NCI-H460 (cell line): ENCODE results near the gene TRIM28. TPM values are rescaled to one million over a fixed set of nuclear protein-coding genes. Genes with fewer than 3 reads are reported as not detected.
"Not testable (repeated sequence)": the region's sequence is repeated elsewhere in the genome, so short reads cannot be mapped to it uniquely, and the experiment has no call there.

Experiments
- DNase-seq: peaks from one replicate; pipeline ENCODE4 v3.0.0-alpha.2; 2016; ENCODE audit warnings: low read depth; ENCODE audit errors: extremely low read depth
- small RNA-seq, 2 experiments: library from RNA; depleted of rRNA; stranded (forward); fragments of <200 nt; gene quantifications; one replicate each; pipeline ENCODE3, GENCODE V24; 2014
- total RNA-seq: library from RNA; depleted of rRNA; stranded (reverse); fragments of >200 nt; shearing (Covaris generic); gene quantifications from 2 replicates; pipeline ENCODE4 v1.2.3, GENCODE V29; 2014; rRNA removed

The TRIM28 gene
- total RNA-seq, 1 experiment from 2014 or later: 252 TPM

- DNase-seq: peak; percentile 99
Observed at GRCh38 chr19:58572818-58573657, 29.2 kb downstream of the TRIM28 start, which contains the start of gene MZF1. MZF1 (minus strand) TSS chr19:58573335; CDS start chr19:58571389, 1,946 bp downstream.

GRCh38 chr19:58573658-58574164 is 29.8 kb downstream of the TRIM28 start:
- DNase-seq: no peak

- peak; percentile 76 for DNase-seq
Observed at GRCh38 chr19:58575183-58576041, 31.5 kb downstream of the TRIM28 start.

- not testable (repeated sequence) for DNase-seq
Observed at GRCh38 chr19:58577581-58577980, 33.7 kb downstream of the TRIM28 start.

GRCh38 chr19:58578012-58578925 is 34.4 kb downstream of the TRIM28 start:
- no peak for DNase-seq

DNA sequence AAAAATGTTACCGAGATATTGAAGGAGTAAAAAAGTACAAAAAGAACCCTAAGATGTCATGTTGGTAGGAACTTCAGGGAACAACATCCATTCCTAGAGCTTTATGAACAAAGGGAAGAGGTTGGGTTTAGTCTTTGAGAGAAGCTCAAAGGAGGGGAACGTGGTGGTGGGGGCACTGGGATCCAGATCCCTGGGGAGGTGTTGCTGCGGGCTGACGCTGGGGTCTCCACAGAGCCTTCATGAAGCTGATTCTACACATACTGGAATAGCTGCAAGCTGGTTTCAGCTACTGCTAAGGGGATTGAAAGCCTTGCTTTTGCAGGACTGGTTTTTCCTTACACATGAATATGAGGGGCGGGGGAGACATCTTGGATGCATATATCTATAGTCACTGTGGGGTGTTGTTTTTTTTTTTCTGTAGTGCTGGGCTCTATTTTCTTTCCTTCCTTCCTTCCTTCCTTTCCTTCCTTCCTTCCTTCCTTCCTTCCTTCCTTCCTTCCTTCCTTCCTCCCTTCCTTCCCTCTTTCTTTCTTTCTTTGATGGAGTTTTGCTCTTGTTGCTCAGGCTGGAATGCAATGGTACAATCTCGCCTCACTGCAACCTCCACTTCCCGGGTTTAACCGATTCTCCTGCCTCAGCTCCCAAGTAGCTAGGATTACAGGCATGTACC is 35.7 kb downstream of the TRIM28 start:
- no peak for DNase-seq

DNA sequence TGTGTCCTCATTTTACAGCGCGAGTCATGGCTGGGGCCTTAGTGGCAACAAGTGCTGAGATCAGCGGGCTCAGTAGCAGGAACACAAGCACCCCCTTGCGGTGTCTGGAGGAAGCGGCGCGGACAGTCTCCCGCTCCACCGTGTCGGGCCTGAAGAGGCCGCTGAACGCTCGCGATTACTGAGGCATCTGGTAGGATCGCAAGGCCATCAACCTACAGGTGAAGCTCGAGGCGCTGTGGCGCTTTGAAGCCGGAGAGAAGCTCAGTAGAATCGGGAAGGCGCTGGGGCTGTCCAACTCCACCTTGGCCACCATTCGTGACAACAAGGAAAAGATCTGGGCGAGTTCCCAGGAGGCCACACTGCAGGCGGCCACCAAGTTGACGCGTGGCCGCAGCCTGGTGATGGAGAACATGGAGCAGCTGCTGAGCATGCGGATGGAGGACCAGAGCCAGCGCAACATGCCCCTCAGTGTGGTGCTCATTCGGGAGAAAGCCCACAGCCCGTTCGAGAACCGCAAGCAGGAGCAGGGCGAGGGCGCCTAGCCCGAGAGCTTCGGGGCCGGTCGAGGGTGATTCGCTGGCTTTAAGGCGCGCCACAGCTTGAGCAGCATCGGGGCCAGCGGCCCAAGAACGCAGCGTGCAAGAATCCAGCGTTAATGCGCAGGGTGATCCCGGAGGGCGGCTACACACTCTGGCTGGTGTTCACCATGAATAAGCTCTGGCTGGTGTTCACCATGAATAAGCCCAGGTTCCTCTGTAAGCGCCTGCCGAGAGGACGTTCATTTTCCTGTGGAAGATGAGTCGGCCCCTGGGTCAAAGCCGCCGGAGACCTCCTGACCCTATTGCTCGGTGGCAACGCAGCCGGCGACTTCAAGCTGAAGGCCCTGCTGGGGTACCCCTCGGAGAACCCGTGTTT is 37.6 kb downstream of the TRIM28 start:
- peak; percentile 20 for DNase-seq

DNA sequence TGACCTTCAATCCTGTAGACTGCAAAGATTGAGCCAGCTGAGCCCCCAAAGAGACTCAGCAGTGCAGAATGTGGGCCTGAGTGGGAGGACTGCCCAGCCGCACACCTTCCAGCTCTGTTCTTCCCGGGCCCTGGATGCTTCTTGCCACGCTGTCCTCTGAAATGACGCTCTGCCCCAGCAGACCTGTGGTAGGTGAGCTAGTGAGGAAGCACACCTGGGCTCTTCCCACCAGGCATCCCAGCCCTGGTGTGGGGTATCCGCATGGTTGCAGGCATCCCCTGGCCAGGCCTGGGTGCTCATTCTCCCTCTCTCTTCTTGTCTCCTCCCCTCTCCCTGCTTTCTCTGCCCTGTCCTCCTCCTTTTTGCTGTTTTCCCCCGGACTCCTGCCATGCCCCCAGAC is 39.1 kb downstream of the TRIM28 start:
- no peak for DNase-seq

DNA sequence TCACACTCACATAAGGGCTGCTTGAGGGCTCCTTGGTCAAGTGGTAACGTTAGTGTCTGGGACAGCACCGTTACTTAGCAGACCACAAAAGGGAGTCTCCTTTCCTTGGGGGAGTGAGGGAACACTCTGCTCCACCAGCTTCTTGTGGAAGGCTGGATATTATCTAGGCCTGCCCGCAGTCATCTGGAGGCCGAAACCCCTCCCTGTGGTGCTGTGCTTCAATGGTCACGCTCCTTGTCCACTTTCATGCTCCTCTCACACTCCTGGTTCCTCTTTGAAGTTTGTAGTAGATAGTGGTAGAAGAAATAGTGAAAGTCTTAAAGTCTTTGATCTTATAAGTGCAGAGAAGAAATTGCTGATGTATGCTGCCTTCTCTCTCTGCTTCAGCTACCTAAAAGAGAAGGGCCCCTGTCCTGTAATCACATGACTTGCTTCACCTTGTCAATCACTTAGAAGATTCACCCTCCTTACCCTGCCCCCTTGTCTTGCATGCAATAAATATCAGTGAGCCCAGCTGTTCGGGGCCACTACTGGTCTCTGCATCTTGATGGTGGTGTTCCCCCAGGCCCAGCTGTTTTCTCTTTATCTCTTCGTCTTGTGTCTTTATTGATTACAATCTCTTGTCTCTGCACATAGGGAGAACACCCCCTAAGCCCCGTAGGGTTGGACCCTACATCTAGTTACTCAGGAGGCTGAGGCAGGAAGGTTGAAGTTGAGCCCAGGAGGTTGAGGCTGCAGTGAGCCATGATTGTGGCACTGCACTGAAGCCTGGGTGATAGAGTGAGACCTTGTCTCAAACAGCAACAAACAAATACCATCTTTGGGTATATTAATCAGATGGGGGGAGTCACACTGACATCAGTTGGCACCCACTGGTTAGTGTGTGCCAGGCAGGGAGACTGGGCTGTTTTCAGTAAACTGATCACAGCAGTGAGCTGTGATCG is 40.9 kb downstream of the TRIM28 start:
- no peak for DNase-seq

DNA sequence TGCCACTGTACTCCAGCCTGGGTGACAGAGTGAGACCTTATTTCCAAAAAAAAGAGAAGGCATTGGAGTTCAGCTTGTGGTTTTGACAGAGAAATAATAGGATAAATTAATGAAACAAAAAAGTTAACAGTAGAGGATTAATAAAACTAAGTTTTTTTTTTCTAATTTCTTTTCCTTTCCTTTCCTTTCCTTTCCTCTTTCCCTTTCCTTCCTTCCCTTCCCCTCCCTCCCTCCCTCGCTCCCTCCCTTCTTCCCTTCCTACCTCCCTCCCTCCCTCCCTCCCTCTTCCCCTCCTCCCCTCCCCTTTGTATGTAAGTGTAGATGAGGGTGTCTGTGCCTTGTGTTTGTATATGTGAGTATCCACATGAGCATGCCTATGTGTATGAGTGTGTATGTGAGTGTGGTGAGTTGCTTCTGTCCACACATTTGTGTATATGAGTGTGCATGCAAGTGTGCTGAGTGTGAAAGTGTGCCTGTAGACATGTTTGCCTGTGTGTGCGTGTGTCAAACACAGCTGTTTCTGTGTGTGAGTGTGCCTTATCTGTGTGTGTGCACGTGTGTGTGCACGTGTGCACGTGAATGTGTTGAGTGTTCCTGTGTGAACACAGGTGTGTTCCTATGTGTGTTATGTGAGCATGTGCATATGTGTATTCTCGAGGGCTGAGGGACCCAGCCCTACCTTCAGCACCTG is 41.7 kb downstream of the TRIM28 start:
- DNase-seq: no peak

DNA sequence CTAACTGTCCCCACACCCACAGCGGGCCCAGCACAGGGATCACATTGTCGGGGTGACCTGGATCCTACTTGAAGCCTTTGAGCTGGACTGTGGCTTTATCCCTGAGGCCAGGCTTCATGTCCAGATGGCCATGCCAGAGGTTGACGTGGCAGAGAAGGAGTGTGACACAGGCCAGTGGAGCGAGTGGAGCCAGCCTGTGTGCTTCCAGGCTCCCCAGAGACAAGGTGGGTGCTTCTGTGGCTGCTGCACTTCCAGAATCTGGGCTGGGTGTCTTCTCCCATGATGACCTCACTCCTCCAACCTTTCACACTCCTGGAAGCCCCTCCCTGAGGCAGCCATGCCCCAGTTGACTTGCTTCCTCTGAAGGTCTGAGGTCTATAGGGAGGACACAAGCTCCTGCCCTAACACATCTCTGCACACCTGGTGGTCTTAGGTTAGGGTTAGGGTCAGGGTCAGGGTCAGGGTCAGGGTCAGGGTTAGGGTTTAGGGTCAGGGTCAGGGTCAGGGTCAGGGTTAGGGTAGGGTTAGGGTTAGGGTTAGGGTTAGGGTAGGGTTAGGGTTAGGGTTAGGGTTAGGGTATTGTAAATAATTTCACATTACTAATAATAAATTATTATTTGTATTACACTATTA is 42.4 kb downstream of the TRIM28 start:
- no peak for DNase-seq

Small RNA genes lying within 50 kb of the gene (small RNA-seq; reads per million reads assigned to genes)
- gene MIR6807 (0.02 to 0.53 reads per million in 2 experiments), gene RN7SL525P (0.02 to 0.12 reads per million in 2 experiments)

Other genes starting within 250 kb of the TRIM28 start
- 42.4 and 43.2 TPM in 2 replicates for gene ERVK3-1, start 238.7 kb upstream of the TRIM28 start, total RNA-seq
- 2.4 and 2.5 TPM in 2 replicates for gene ZSCAN22, start 217.1 kb upstream of the TRIM28 start, total RNA-seq
- 4.1 and 9.1 TPM in 2 replicates for gene A1BG, start 190.6 kb upstream of the TRIM28 start, total RNA-seq
- 2.1 TPM in 2 replicates for gene ZNF497, start 181.3 kb upstream of the TRIM28 start, total RNA-seq
- 0.30 and 0.78 TPM in 2 replicates for gene ZNF837, start 163.0 kb upstream of the TRIM28 start, total RNA-seq
- 1,933 and 2,287 TPM in 2 replicates for gene RPS5, start 156.8 kb upstream of the TRIM28 start, total RNA-seq
- gene RNF225, start 148.4 kb upstream of the TRIM28 start, total RNA-seq: 0.26 TPM in 1 of 2 replicates, not detected in the other
- 14.7 and 15.7 TPM in 2 replicates for gene ZNF584, start 135.4 kb upstream of the TRIM28 start, total RNA-seq
- gene ZNF132, start 103.9 kb upstream of the TRIM28 start, total RNA-seq: 2.1 and 2.4 TPM in 2 replicates
- gene ZNF324B, start 92.4 kb upstream of the TRIM28 start, total RNA-seq: 2.8 and 3.0 TPM in 2 replicates
- 3.1 and 4.7 TPM in 2 replicates for gene ZNF324, start 77.0 kb upstream of the TRIM28 start, total RNA-seq
- 3.7 and 5.1 TPM in 2 replicates for gene ZNF446, start 67.7 kb upstream of the TRIM28 start, total RNA-seq
- gene SLC27A5, start 32.1 kb upstream of the TRIM28 start, total RNA-seq: 20.5 and 27.8 TPM in 2 replicates
- 3.8 and 4.9 TPM in 2 replicates for gene ZBTB45, start 24.3 kb upstream of the TRIM28 start, total RNA-seq
- 102 and 105 TPM in 2 replicates for gene CHMP2A, start 11.0 kb downstream of the TRIM28 start, total RNA-seq
- 90.5 and 94.6 TPM in 2 replicates for gene UBE2M, start 14.5 kb downstream of the TRIM28 start, total RNA-seq
- 16.5 and 20.8 TPM in 2 replicates for gene MZF1, start 29.3 kb downstream of the TRIM28 start, total RNA-seq